HG03460 (cell line): Measurements from ENCODE around the gene RSU1.

Experiments used
- ATAC-seq: cut with Tn5 transposase; IDR thresholded peaks from one replicate; pipeline ENCODE4 v1.9.1; 2021; ENCODE audit not compliant: unreplicated experiment

The RSU1 gene

DNA sequence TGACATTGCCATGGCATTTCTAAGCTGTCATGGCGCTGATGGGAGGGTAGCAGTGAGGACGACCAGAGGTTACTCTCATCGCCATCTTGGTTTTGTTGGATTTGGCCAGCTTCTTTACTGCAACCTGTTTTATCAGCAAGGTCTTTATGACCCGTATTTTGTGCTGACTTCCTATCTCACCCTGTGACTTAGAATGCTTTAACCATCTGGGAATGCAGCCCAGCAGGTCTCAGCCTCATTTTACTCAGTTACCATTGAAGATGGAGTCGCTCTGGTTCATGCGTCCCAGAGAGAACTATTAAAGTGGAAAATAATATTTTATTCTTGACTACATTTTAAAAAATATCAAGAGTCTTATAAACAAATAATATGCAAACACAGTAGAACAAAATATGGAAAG is 131.7 kb downstream of the RSU1 start:
- no peak for ATAC-seq

DNA sequence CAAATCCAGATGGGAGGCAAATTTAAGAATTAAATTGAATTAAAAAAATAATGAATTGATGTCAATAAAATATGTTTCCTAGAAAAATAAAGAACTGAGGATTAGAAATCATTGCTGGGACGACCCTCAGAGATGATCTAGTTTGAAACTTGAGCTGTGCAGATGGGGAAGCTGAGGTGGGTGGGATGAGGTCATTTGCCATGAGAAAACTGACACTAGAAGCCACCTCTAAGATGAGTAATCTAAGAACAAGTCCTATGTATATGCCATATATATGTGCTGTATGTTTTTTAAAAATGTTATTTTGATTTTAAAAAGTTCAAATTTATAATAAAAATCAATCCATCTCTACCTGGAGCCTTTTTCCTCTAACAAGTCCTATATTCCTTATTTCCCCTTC is 135.7 kb downstream of the RSU1 start:
- ATAC-seq: no peak

- no peak for ATAC-seq
Measured at GRCh38 chr10:16679511-16679910, 137.7 kb downstream of the RSU1 start.

GRCh38 chr10:16675334-16675733 is 141.9 kb downstream of the RSU1 start:
- ATAC-seq: no peak

- ATAC-seq: no peak
Measured at GRCh38 chr10:16674147-16674703, 143.0 kb downstream of the RSU1 start.

- ATAC-seq: no peak
Measured at GRCh38 chr10:16673443-16673842, 143.8 kb downstream of the RSU1 start.

DNA sequence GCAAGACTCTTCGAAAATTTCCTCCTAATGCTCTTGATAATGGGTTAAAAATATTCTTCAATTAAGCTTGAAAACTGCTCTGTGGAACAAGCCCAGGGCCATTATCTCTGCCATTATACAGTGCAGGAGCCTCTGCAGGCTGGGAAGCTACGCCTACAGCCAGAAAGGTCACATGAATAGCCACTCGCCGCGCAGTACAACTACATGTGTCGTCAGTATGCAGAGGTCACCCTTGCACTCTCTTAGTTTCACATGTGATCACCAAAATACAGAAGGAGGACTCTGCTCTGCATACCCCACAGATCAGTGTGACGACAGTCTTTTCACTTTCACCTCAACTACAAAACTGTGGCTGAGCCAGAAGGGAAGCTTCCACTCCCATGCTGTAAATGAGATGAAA is 153.8 kb downstream of the RSU1 start:
- no peak for ATAC-seq

GRCh38 chr10:16662923-16663322 is 154.3 kb downstream of the RSU1 start:
- no peak for ATAC-seq

DNA sequence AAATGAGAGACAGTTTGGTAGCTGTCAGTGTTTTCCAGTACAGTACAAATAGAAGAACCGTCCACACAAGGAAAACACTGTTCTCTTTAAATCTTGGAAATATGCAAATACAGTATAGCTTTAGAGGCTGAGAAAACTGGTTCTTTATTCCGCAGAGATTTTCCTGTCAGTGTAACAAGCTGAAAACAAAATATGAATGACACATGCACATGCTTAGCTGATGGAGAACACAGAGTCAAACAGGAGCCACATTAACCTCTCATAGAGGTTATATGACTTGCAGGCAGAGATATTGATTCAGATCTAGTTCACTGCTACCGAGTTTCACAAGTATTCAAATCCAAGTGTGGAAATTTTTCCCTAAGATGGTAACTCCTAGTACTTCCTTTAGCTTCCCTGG is 160.3 kb downstream of the RSU1 start:
- ATAC-seq: no peak

- ATAC-seq: no peak
Measured at GRCh38 chr10:16653224-16653623, 164.0 kb downstream of the RSU1 start.

GRCh38 chr10:16652154-16652553 is 165.1 kb downstream of the RSU1 start:
- no peak for ATAC-seq

GRCh38 chr10:16649757-16650156 is 167.5 kb downstream of the RSU1 start:
- no peak for ATAC-seq

- no peak for ATAC-seq
Measured at GRCh38 chr10:16648366-16648765, 168.9 kb downstream of the RSU1 start.

DNA sequence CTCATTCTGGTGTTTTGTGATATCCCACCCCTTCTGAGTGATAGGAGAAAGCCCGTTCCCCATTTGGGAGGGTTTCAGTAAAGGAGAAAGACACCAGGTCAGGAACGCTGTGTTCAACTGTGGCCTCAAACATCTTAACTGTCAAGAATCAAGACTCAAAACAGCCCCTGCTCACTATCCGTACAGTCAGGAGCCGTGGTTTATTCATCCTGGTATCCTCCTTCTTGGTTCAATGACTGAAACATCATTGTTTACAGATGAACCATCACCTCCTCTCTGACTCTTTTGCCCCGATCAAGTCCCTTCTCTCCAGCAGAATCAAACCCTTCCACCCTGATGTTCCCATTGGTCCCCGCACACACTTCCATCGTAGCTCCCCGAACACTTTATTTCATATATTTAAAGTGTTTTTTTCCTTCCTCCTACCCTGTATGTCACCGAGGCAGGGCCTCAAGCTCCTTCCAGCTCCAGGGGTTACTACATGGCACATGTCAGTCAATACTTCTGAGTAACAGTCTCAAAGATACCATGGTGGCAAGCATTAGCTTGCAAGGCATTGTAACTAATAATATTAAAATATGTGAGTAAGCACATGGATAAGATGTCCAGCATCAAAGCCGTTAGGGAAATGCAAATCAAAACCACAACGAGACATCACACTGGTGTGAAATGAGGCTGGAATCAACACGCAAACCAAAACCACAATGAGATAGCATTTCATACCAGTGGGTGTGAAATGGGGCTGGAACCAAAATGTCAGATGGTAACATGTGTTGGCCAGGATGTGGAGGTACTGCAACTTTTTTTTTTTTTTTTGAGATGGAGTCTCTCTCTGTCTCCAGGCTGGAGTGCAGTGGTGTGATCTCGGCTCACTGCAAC is 170.8 kb downstream of the RSU1 start:
- no peak for ATAC-seq

GRCh38 chr10:16644146-16644545 is 173.1 kb downstream of the RSU1 start:
- ATAC-seq: no peak

DNA sequence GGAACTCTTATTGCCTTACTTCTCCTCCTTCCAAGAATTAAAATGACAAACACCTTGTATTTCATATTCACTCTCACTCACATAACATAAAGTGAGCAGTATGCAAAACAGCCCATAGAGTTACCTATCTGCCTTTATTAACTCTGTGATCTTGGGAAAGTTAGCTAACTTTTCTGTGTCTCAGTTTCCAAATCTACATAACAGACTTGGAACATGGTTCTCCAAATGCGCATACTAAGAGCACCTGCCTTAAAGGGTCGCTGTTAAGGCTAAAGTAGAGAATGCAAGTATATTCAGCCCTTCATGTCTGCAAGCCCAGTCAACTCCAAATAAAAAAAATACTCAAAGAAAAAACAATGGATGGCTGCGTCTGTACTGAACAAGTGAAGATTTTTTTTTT is 173.7 kb downstream of the RSU1 start:
- ATAC-seq: no peak

DNA sequence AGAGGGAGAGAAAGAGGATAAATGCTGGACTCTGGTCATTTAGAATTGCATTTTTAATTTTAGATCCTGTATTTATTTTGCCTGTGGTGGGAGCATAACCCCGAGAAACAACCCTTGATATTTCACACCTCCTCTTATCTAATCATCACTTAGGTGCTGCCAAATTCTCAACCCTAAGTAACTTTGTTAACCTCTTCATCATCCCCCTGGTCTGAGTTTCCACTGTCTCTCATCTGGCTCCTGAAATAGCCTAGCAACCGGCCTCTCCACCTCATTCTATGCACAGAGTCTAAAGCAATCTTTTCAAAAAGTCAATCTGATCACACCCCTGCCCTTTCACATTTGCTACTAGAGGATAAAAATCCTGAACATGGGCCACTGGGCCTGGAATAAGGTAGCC is 177.1 kb downstream of the RSU1 start:
- ATAC-seq: no peak

DNA sequence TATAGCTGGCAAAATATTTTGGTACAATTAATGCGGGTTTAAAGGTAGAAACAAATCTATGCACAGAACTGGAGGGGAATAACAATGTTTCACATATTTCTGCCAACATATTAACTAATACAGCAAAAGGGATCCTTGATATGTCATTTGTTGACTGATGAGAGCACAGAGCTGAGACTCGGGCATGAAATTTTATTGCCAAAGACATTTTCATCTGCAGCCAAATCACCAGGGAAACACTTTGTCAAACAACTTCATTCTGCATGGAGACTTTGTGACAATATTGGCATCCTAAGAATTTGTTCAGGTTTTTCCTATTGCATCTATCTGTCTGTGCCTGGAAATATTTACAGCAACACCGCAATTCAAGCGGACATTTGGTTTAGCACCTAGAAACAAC is 177.8 kb downstream of the RSU1 start:
- no peak for ATAC-seq

GRCh38 chr10:16632996-16633395 is 184.2 kb downstream of the RSU1 start:
- ATAC-seq: no peak

DNA sequence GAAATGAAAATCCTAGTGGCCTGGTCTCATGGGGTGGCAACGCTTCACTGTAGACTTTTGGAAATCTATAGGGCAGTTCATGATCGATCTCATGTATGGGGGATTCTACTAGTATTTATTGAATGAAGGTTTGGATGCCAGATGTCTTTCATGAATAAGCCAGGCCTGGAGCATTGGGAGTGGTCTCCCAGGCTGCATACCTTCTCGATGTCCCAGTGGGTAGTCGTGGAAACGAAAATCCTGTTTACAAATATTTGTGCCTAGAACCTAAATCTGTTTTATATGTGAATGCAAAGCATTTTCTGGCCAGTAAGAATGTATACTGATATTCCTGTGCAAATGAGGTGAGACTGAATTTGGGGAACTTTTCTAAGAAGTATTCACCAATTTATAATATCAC is 190.5 kb downstream of the RSU1 start:
- no peak for ATAC-seq

- no peak for ATAC-seq
Measured at GRCh38 chr10:16612981-16613355, 204.3 kb downstream of the RSU1 start.

- ATAC-seq: no peak
Measured at GRCh38 chr10:16612115-16612980, 204.9 kb downstream of the RSU1 start.
